IMR-90 (cell line): ENCODE results near the gene CCDC87.

ENCODE experiments used
- CTCF ChIP-seq: conservative IDR thresholded peaks from 2 replicates; pipeline ENCODE4 v1.5.1; 2012; ENCODE audit warnings: mild to moderate bottlenecking, low read depth, low read length, improper control_type of control experiment
- POLR2A ChIP-seq: IDR thresholded peaks from 2 replicates; pipeline ENCODE4 v1.6.1; 2012; ENCODE audit warnings: mild to moderate bottlenecking, low read depth, low read length
- RAD21 ChIP-seq: IDR thresholded peaks from 2 replicates; pipeline ENCODE4 v1.6.1; 2012; ENCODE audit warnings: low read length, improper control_type of control experiment
- SMC3 ChIP-seq: fragments of 150-350 bp; IDR thresholded peaks from 2 replicates; pipeline ENCODE4 v1.6.1; 2016; ENCODE audit warnings: low read depth, mild to moderate bottlenecking, antibody characterized with exemption, low read length, moderate library complexity

- TF ChIP-seq RAD21 (no peak), CTCF (no peak), SMC3 (no peak), POLR2A (no peak)
Measured at GRCh38 chr11:66562907-66563583, 29.8 kb downstream of the CCDC87 start.
